HepG2 (cell line): ENCODE data around the gene ARAP1. TPM values are rescaled to one million over a fixed set of nuclear protein-coding genes. Genes with fewer than 3 reads are reported as not detected.

Source experiments
- ARHGAP35 ChIP-seq: sonication (generic); formaldehyde crosslinking; IDR thresholded peaks from 2 replicates; pipeline ENCODE4 v1.9.0; 2022; ENCODE audit warnings: mild to moderate bottlenecking, inconsistent platforms, moderate library complexity, missing genetic modification reagents, borderline replicate concordance
- CCDC6 ChIP-seq: sonication (generic); formaldehyde crosslinking; IDR thresholded peaks from 2 replicates; pipeline ENCODE4 v1.8.1; 2022; ENCODE audit warnings: mild to moderate bottlenecking, missing genetic modification reagents, moderate library complexity
- CSRNP1 ChIP-seq: sonication (generic); formaldehyde crosslinking; IDR thresholded peaks from 2 replicates; pipeline ENCODE4 v1.8.1; 2023; ENCODE audit warnings: mild to moderate bottlenecking, missing genetic modification reagents
- E2F2 ChIP-seq: sonication (generic); formaldehyde crosslinking; IDR thresholded peaks from 2 replicates; pipeline ENCODE4 v1.4.0; 2020; ENCODE audit warnings: missing genetic modification reagents, borderline replicate concordance
- FOXO4 ChIP-seq: sonication (generic); formaldehyde crosslinking; conservative IDR thresholded peaks from 2 replicates; pipeline ENCODE4 v1.8.1; 2023; ENCODE audit warnings: missing genetic modification reagents
- HOXA3 ChIP-seq: sonication (generic); formaldehyde crosslinking; IDR thresholded peaks from 2 replicates; pipeline ENCODE4 v1.5.0; 2020; ENCODE audit warnings: missing genetic modification reagents
- IKZF4 ChIP-seq: sonication (generic); formaldehyde crosslinking; IDR thresholded peaks from 2 replicates; pipeline ENCODE4 v1.5.1; 2020; ENCODE audit warnings: borderline replicate concordance, mild to moderate bottlenecking, low read depth, missing genetic modification reagents; ENCODE audit errors: not compliant biosample characterization
- MLX ChIP-seq: IDR thresholded peaks from 2 replicates; pipeline ENCODE4 v1.6.1; 2016
- RAD21 ChIP-seq: fragments of 450-650 bp; formaldehyde crosslinking; IDR thresholded peaks from 2 replicates; pipeline ENCODE4 v1.5.0; 2020; ENCODE audit warnings: mild to moderate bottlenecking
- RXRB ChIP-seq: IDR thresholded peaks from 2 replicates; pipeline ENCODE4 v1.6.1; 2016; ENCODE audit warnings: borderline replicate concordance, missing genetic modification reagents, missing compliant biosample characterization
- TGIF2 ChIP-seq: IDR thresholded peaks from 2 replicates; pipeline ENCODE4 v1.6.1; 2016; ENCODE audit warnings: control low read depth, missing compliant biosample characterization
- TRIM22 ChIP-seq: fragments of 450-650 bp; IDR thresholded peaks from 2 replicates; pipeline ENCODE4 v1.6.1; 2017
- ZBTB46 ChIP-seq: sonication (generic); formaldehyde crosslinking; IDR thresholded peaks from 2 replicates; pipeline ENCODE4 v1.4.0; 2020; ENCODE audit warnings: mild to moderate bottlenecking, missing genetic modification reagents, borderline replicate concordance
- ZNF136 ChIP-seq: sonication (generic); formaldehyde crosslinking; IDR thresholded peaks from 2 replicates; pipeline ENCODE4 v1.8.1; 2022; ENCODE audit warnings: low read depth, mild to moderate bottlenecking, moderate library complexity, missing genetic modification reagents
- ZNF234 ChIP-seq: sonication (generic); formaldehyde crosslinking; conservative IDR thresholded peaks from 2 replicates; pipeline ENCODE4 v1.5.1; 2020; ENCODE audit warnings: mild to moderate bottlenecking, missing genetic modification reagents
- ZNF337 ChIP-seq: sonication (generic); formaldehyde crosslinking; IDR thresholded peaks from 2 replicates; pipeline ENCODE4 v1.5.1; 2020; ENCODE audit warnings: missing genetic modification reagents, low read depth, mild to moderate bottlenecking, borderline replicate concordance
- ZNF441 ChIP-seq: sonication (generic); formaldehyde crosslinking; IDR thresholded peaks from 2 replicates; pipeline ENCODE4 v1.7.0; 2021; ENCODE audit warnings: missing genetic modification reagents, borderline replicate concordance
- ZNF614 ChIP-seq: IDR thresholded peaks from 2 replicates; pipeline ENCODE4 v1.6.1; 2018; ENCODE audit warnings: missing biosample characterization, missing genetic modification reagents, inconsistent platforms, borderline replicate concordance
- ZNF761 ChIP-seq: sonication (generic); formaldehyde crosslinking; conservative IDR thresholded peaks from 2 replicates; pipeline ENCODE4 v1.4.0; 2020; ENCODE audit warnings: mild to moderate bottlenecking, missing genetic modification reagents
- ZSCAN20 ChIP-seq: sonication (generic); formaldehyde crosslinking; IDR thresholded peaks from 2 replicates; pipeline ENCODE4 v1.4.0; 2020; ENCODE audit warnings: missing genetic modification reagents, mild to moderate bottlenecking, borderline replicate concordance
- polyA plus RNA-seq, 8 experiments: library from polyadenylated mRNA; depleted of rRNA in 3 of 8; stranded (reverse) in 7 of 8; unstranded in 1 of 8; fragments of >200 nt; fragmentation: Illumina TruSeq in 4 of 8; extraction: Trizol in 4 of 8; gene quantifications; 2 replicates each; pipeline versions ENCODE4 v1.2.1 to v1.2.3, GENCODE V29; 2011 to 2016; ENCODE audit warnings: low read depth in 4 of 8, missing spikeins in 1 of 8, mixed read lengths in 1 of 8; ENCODE audit not compliant: insufficient read depth in 1 of 8
- total RNA-seq, 5 experiments: library from RNA; depleted of rRNA; stranded (reverse); fragments of >200 nt; fragmentation: Illumina TruSeq; extraction: Trizol; gene quantifications; 2 replicates each; pipeline ENCODE4 v1.2.3, GENCODE V29; 2016; ENCODE audit warnings: low read depth in 1 of 5

Gene ARAP1
- total and polyA plus RNA-seq, 2 of the 13 experiments (the other 11 are each of a cell fraction or from before 2014, with no cell fraction given): 43.2 to 55.5 TPM

- TF ChIP-seq ZNF614: peak; percentile 45; the same call in 1 of the 2 replicates
- peak; percentile 26 for TF ChIP-seq IKZF4 (CRISPR knock-in tag)
- TF ChIP-seq ZSCAN20 (CRISPR knock-in tag): no peak
- no peak for TF ChIP-seq CCDC6 (CRISPR knock-in tag)
- no peak for TF ChIP-seq ZNF337 (CRISPR knock-in tag)
- TF ChIP-seq ZNF136 (CRISPR knock-in tag): no peak
- 0 out of 2 replicates have a peak, but pooled peaks have one; percentile 51 for TF ChIP-seq FOXO4
- peak; percentile 32; the same call in 1 of the 2 replicates for TF ChIP-seq RAD21 (CRISPR knock-in tag)
- no peak for TF ChIP-seq RXRB (CRISPR knock-in tag)
- no peak for TF ChIP-seq ZBTB46 (CRISPR knock-in tag)
- peak; percentile 13; the same call in 1 of the 2 replicates for TF ChIP-seq HOXA3 (CRISPR knock-in tag)
- no peak for TF ChIP-seq ZNF234 (CRISPR knock-in tag)
- no peak for TF ChIP-seq TRIM22
- TF ChIP-seq E2F2 (CRISPR knock-in tag): no peak
- TF ChIP-seq TGIF2 (CRISPR knock-in tag): peak; percentile 62; the same call in 1 of the 2 replicates
- 0 out of 2 replicates have a peak, but pooled peaks have one; percentile 38 for TF ChIP-seq ARHGAP35 (CRISPR knock-in tag)
- TF ChIP-seq CSRNP1 (CRISPR knock-in tag): no peak
- no peak for TF ChIP-seq ZNF441 (CRISPR knock-in tag)
- 0 out of 2 replicates have a peak, but pooled peaks have one; percentile 46 for TF ChIP-seq ZNF761 (CRISPR knock-in tag)
- TF ChIP-seq MLX: no peak
These were observed 30.1 kb upstream of the ARAP1 start (continued) for GRCh38 chr11:72782081-72782920.
